ENCODE data around the gene GRHL1. TPM values are rescaled to one million over a fixed set of nuclear protein-coding genes. Genes with fewer than 3 reads are reported as not detected.
A peak's percentile ranks its signal among the peaks of the same experiment; 100 is the strongest.

GRHL1 gene
- total and polyA plus RNA-seq, 9 of the 15 experiments (the other 6 are each of a cell fraction or from before 2014, with no cell fraction given), result 1.7 to 6.1 (median 4.7) TPM

GRCh38 chr2:9984217-9984739, 32.8 kb downstream of the GRHL1 start (continued):
- peak; percentile 23; the same call in 1 of the 2 replicates for TF ChIP-seq BACH1 (tag; IDR thresholded peaks at IDR 0.05)
- peak; percentile 75 for TF ChIP-seq ZNF316 (IDR thresholded peaks at IDR 0.05)
- no peak for TF ChIP-seq TCF7 (IDR thresholded peaks at IDR 0.05; ENCODE audit: borderline replicate concordance)
- TF ChIP-seq, protein P1, sequence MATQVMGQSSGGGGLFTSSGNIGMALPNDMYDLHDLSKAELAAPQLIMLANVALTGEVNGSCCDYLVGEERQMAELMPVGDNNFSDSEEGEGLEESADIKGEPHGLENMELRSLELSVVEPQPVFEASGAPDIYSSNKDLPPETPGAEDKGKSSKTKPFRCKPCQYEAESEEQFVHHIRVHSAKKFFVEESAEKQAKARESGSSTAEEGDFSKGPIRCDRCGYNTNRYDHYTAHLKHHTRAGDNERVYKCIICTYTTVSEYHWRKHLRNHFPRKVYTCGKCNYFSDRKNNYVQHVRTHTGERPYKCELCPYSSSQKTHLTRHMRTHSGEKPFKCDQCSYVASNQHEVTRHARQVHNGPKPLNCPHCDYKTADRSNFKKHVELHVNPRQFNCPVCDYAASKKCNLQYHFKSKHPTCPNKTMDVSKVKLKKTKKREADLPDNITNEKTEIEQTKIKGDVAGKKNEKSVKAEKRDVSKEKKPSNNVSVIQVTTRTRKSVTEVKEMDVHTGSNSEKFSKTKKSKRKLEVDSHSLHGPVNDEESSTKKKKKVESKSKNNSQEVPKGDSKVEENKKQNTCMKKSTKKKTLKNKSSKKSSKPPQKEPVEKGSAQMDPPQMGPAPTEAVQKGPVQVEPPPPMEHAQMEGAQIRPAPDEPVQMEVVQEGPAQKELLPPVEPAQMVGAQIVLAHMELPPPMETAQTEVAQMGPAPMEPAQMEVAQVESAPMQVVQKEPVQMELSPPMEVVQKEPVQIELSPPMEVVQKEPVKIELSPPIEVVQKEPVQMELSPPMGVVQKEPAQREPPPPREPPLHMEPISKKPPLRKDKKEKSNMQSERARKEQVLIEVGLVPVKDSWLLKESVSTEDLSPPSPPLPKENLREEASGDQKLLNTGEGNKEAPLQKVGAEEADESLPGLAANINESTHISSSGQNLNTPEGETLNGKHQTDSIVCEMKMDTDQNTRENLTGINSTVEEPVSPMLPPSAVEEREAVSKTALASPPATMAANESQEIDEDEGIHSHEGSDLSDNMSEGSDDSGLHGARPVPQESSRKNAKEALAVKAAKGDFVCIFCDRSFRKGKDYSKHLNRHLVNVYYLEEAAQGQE (IDR thresholded peaks at IDR 0.05; ENCODE audit: borderline replicate concordance), result peak; percentile 63; the same call in 1 of the 2 replicates
- TF ChIP-seq, protein P1 (CRISPR knock-in tag; IDR thresholded peaks at IDR 0.05; ENCODE audit: low read depth), result no peak
- no peak for TF ChIP-seq DIDO1 (tag; IDR thresholded peaks at IDR 0.05; ENCODE audit: low read depth)
- 0 out of 2 replicates have a peak, but pooled peaks have one; percentile 26 for TF ChIP-seq SP1 (CRISPR knock-in tag; IDR thresholded peaks at IDR 0.05)
- peak; percentile 83 for TF ChIP-seq MAFG (tag; conservative IDR thresholded peaks at IDR 0.05)
- TF ChIP-seq USF2 (CRISPR knock-in tag; IDR thresholded peaks at IDR 0.05), result no peak
- TF ChIP-seq, protein P2, sequence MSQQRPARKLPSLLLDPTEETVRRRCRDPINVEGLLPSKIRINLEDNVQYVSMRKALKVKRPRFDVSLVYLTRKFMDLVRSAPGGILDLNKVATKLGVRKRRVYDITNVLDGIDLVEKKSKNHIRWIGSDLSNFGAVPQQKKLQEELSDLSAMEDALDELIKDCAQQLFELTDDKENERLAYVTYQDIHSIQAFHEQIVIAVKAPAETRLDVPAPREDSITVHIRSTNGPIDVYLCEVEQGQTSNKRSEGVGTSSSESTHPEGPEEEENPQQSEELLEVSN (IDR thresholded peaks at IDR 0.05; ENCODE audit: borderline replicate concordance in 1 of 2, extremely low read depth in 1 of 2, insufficient read depth in 1 of 2, insufficient read length in 1 of 2, low read depth in 1 of 2, low read length in 1 of 2, poor library complexity in 1 of 2, severe bottlenecking in 1 of 2), result peak in 1 of 2 experiments; percentile 51
- peak; percentile 94 for TF ChIP-seq PRDM10 (IDR thresholded peaks at IDR 0.05; ENCODE audit: partially characterized antibody)

All from K562 (cell line).